Heart left ventricle (tissue), 13 donors: Measurements from ENCODE around the gene PRKAG2.
"Not testable (repeated sequence)": the region's sequence is repeated elsewhere in the genome, so short reads cannot be mapped to it uniquely, and the experiment has no call there.

Experiments used
- POLR2A ChIP-seq, 2 donors: fragments of 450-650 bp; IDR thresholded peaks; one replicate each; pipeline ENCODE4 v1.6.1; 2017; ENCODE audit warnings: antibody characterized with exemption in 2 of 2, mild to moderate bottlenecking in 2 of 2, moderate library complexity in 2 of 2
- TF ChIP-seq, protein P1 (sequence below), 12 donors: fragments of 200-600 bp; sonication (generic) in 4 of 12; IDR thresholded peaks; one replicate each; pipeline versions ENCODE4 v1.5.0 to v1.8.0; 2018 to 2022; ENCODE audit warnings: antibody characterized with exemption in 12 of 12, mild to moderate bottlenecking in 5 of 12
- donor health status: ischemic (EF 13 %, LVEDD 7.1; RV severe dilation, severe dysfunction).
- donor health status: DM: no; HTN: yes; CAD: no.
- donor health status: DM: no; HTN: no; CAD: no.
- donor health status: ischemic (EF 25% LVEDD 6.9; RV normal size, moderate dysfunction).
- donor health status: ischemic (EF 25% LVEDD 5.7; RV mildly dilated, moderate dysfunction).
- donor health status: ischemic (EF 35%, LVEDD 5.7; RV mildly dilated, moderate dysfunction).
- donor health status: nonischemic (EF 11% LVEDD 7.7; RV severe dilation, severe dysfunction).
- donor health status: DM: yes; HTN: yes; CAD: no.
- donor health status: PGD.
- donor health status: ischemic (EF 29% LVEDD 5.4; RV normal size, mild dysfunction).
- donor health status: nonischemic (EF 23%, LVEDD 6.1; RV moderate dilation, normal function).

DNA sequence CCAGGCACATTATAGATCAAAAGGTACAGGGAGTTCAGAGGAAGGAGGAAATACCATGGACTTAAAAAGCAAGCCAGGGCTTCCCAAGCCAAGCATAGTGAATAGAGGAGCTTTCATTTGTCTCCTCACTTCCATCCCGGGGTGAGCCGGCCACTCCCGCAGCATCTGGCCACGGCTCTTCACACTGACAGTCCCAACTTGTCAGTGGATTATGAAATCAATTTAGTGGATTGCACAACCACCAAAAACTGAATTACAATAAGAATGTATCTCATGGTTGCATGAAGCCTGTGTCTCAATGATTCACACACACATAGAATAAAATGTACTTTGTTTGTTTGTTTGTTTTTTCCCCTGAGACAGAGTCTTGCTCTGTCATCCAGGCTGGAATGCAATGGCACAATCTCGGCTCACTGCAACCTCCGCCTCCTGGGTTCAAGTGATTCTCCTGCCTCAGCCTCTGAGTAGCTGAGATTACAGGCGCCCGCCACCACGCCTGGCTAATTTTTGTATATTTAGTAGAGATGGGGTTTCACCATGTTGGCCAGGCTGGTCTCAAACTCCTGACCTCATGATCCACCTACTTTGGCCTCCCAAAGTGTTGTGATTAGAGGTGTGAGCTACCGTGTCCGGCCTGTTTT lies 79.1 kb downstream of the PRKAG2 start:
- TF ChIP-seq, protein P1, sequence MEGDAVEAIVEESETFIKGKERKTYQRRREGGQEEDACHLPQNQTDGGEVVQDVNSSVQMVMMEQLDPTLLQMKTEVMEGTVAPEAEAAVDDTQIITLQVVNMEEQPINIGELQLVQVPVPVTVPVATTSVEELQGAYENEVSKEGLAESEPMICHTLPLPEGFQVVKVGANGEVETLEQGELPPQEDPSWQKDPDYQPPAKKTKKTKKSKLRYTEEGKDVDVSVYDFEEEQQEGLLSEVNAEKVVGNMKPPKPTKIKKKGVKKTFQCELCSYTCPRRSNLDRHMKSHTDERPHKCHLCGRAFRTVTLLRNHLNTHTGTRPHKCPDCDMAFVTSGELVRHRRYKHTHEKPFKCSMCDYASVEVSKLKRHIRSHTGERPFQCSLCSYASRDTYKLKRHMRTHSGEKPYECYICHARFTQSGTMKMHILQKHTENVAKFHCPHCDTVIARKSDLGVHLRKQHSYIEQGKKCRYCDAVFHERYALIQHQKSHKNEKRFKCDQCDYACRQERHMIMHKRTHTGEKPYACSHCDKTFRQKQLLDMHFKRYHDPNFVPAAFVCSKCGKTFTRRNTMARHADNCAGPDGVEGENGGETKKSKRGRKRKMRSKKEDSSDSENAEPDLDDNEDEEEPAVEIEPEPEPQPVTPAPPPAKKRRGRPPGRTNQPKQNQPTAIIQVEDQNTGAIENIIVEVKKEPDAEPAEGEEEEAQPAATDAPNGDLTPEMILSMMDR (IDR thresholded peaks at IDR 0.05): not testable (repeated sequence)
- not testable (repeated sequence) for TF ChIP-seq POLR2A (IDR thresholded peaks at IDR 0.05)
